ENCODE results near the gene CHP1. TPM values are rescaled to one million over a fixed set of nuclear protein-coding genes. Genes with fewer than 3 reads are reported as not detected.
"Not testable (repeated sequence)": the region's sequence is repeated elsewhere in the genome, so short reads cannot be mapped to it uniquely, and the experiment has no call there.

CHP1 gene
- total RNA-seq (2014; rRNA removed; shearing (Covaris generic)), result 115 and 135 TPM in 2 replicates

DNA sequence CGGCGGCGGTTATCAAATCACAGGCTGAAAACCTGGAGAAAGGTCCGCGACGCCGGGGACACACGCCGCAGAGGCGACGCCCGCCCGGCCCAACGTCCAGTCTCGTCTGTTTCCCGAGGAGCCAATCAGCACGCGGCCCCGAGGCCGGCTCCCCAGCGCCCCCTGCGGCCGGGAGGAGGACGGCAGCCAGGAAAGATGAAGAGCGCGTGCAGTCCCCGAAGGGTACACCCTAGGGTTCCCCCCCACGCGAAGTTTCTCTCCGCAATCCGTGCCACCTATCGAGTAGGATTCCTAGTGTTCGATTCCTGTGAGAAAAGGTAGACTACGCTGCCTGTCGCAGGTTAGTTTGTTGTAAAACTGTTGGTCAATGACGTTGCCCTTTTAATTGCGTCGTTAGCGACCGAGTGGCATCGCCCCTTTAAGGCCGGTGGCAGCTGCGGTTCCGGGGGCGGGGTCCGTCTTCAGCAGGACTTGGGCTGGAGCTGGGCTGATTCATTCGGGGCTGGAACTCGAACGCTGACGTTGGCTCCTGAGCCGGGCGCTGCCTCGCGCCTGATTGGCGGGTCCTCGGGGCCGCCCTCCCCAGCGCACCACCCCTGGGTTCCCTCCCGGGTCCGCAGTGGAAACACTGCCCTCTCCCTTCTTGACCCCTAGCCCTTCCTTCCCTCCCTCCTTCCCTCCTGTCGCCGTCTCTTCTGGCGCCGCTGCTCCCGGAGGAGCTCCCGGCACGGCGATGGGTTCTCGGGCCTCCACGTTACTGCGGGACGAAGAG is at the start of gene CHP1, which contains the start of gene EXD1:
TSS of gene CHP1 (plus strand) at position 619 of the 772 bp plus-strand sequence. CDS start at position 734, 115 bp downstream.
TSS of gene EXD1 (minus strand) at position 108 of the 772 bp plus-strand sequence. CDS start 4,182 bp downstream, outside the sequence.
- peak; percentile 99 for DNase-seq (ENCODE audit: low spot score)

DNA sequence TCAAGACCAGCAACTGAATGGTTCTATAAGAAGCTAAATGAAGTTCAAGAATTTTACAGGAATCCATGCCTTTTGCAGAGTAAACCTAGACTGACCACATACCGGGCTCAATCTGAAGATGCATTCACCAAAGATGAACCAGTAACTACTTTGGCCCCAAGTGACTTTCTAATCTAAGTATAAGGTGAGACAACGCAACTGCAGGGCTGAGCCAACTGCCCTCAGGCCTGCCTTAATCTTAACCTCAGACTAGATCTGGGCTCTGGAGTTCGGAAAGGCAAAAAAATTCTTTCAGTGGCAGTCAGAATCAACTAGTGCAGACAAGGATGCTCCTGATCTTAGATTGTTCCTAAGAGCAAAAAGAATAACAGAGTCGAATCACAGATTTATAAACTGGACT is 48.8 kb upstream of the CHP1 start:
- no peak for DNase-seq (ENCODE audit: low spot score)

- DNase-seq (ENCODE audit: low spot score), result no peak
Observed at GRCh38 chr15:41183581-41183980, 47.5 kb upstream of the CHP1 start.

DNA sequence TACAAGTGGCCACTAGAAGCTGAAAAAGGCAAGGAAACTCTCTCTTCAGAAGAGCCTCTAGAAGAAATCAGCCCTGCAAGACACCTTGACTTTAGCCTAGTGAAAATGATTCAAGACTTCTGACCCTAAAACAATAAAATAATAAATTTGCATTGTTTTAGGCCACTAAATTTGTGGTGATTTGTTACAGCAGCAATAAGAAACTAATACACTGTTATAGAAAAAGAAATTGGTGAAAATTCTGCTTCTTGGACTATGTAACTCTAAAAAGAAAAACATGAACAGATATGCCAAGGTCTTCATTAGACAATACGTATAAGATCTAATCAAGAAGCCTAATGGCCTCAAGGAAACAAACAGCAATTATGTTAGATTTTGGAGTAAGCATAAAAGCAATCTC is 36.6 kb upstream of the CHP1 start:
- DNase-seq (ENCODE audit: low spot score), result no peak

GRCh38 chr15:41199470-41199869 is 31.6 kb upstream of the CHP1 start:
- no peak for DNase-seq (ENCODE audit: low spot score)

DNA sequence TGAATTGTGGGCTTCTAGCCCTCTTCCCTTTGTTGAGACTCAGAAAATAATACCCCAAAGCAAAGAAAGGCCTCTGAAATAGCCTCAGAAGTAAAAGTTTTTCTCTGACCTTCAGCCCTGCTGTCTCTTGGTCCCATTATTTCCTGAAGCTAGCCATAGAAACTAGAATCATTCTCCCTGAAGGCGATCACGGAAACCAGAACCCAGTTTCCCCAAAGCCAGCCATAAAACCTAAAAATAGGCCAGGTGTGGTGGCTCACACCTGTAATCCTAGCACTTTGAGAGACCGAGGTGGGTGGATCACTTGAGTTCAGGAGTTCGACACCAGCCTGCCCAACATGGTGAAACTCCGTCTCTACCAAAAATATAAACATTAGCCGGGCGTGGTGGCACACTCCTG is 27.7 kb upstream of the CHP1 start:
- no peak for DNase-seq (ENCODE audit: low spot score)

- no peak for DNase-seq (ENCODE audit: low spot score)
Observed at GRCh38 chr15:41205315-41205714, 25.8 kb upstream of the CHP1 start.

- DNase-seq (ENCODE audit: low spot score), result no peak
Observed at GRCh38 chr15:41207687-41208448, 23.2 kb upstream of the CHP1 start.

DNA sequence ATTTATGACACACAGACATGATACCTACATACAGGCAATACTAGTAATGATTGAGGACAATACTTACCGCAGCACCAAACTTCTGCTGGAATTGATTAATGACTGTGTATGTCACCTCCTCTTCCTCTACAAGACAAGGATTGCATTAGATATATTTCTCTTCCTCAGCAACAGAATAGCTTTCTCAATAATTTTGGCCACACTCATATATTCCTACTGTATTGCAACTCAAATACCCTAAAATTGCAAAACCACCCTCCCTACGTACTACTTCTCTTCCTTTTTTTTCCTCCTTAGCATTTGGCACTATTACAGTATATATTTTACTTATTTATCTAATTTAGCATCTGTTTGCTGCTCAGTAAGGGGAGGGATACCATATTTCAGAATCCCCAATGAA is 15.4 kb upstream of the CHP1 start:
- DNase-seq (ENCODE audit: low spot score), result no peak

- DNase-seq (ENCODE audit: low spot score), result no peak
Observed at GRCh38 chr15:41218851-41219250, 12.2 kb upstream of the CHP1 start.

DNA sequence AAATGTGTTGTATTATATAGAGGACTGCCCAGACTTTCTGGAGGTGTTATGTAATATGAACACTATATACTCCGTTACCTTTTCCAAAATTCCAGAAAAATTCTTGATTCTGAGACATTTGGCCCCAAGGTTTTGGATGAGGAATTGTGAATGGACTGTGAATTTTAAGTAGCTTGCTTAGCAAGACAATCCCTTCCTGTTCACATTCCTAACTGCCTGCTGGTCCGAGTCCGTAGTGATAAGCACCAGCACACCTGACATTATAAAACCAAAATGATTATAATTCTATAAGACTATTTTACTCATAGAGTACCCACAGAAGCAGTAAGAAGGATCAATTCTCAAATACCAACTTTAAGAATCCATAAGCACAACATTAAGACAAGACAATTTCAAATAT is 11.7 kb upstream of the CHP1 start:
- DNase-seq (ENCODE audit: low spot score), result no peak

DNA sequence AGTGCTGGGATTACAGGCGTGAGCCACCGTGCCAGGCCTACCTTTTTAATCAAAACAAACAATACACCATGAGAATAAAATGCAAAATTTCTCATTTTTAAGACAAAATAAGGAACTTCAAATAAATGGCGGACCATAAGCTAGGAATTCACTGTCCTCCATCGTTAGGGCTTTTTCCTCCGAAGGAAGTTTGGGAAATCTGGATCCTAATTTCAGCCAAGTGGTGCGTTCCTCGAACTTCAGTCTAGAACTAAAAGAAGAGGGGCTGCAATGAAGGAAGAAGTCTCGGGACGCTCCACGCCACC is 771 bp upstream of the CHP1 start:
- no peak for DNase-seq (ENCODE audit: low spot score)

GRCh38 chr15:41231422-41232226 is 556 bp downstream of the CHP1 start:
- no peak for DNase-seq (ENCODE audit: low spot score)

GRCh38 chr15:41233367-41233771 is 2.3 kb downstream of the CHP1 start:
- DNase-seq (ENCODE audit: low spot score), result no peak

- DNase-seq (ENCODE audit: low spot score), result not testable (repeated sequence)
Observed at GRCh38 chr15:41235228-41235627, 4.2 kb downstream of the CHP1 start.

GRCh38 chr15:41235929-41236328 is 4.9 kb downstream of the CHP1 start:
- no peak for DNase-seq (ENCODE audit: low spot score)

DNA sequence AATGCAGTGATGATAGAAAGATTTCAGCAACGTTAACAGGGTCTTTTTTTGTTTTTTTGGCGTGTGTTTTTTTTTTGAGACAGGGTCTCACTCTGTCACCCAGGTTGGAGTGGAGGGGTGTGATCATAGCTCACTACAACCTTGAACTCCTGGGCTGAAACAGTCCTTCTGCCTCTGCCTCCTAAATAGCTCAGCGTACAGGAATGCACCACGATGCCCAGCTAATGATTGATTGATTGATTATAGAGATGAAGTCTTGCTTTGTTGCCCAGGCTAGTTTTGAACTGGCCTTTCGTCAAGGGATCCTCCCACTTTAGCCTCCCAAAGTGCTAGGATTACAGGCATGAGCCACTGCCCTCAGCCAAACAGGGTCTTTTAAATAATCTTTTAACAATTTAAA is 7.0 kb downstream of the CHP1 start:
- no peak for DNase-seq (ENCODE audit: low spot score)

GRCh38 chr15:41241221-41241964 is 10.3 kb downstream of the CHP1 start:
- DNase-seq (ENCODE audit: low spot score), result peak; percentile 54

- not testable (repeated sequence) for DNase-seq (ENCODE audit: low spot score)
Observed at GRCh38 chr15:41250745-41251144, 19.7 kb downstream of the CHP1 start.

GRCh38 chr15:41251411-41251810 is 20.3 kb downstream of the CHP1 start:
- DNase-seq (ENCODE audit: low spot score), result no peak

GRCh38 chr15:41254560-41254959 is 23.5 kb downstream of the CHP1 start:
- DNase-seq (ENCODE audit: low spot score), result no peak

All from HT-29 (cell line).